Measurements from ENCODE around the gene STRA6.

The STRA6 gene

DNA sequence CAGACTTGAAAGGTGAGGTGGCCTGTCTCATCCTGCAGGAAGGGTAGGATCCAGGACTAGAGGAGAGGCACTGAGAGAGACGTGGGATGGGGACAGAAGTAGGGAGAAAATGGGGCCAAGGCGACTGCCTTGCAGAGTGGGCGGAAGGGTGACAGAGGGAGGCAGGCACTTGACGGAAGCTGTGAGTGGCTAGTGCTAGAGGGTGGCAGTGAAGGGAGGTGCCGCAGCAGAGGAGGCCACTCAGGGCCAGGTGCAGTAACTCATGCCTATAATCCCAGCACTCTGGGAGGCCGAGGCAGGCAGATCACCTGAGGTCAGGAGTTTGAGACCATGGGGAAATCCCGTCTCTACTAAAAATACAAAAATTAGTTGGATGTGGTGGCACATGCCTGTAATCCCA lies 40.8 kb upstream of the STRA6 start:
- H3K4me3 ChIP-seq (ENCODE audit: low read depth, low read length), result no peak overlapping the region
- TF ChIP-seq, protein P1, sequence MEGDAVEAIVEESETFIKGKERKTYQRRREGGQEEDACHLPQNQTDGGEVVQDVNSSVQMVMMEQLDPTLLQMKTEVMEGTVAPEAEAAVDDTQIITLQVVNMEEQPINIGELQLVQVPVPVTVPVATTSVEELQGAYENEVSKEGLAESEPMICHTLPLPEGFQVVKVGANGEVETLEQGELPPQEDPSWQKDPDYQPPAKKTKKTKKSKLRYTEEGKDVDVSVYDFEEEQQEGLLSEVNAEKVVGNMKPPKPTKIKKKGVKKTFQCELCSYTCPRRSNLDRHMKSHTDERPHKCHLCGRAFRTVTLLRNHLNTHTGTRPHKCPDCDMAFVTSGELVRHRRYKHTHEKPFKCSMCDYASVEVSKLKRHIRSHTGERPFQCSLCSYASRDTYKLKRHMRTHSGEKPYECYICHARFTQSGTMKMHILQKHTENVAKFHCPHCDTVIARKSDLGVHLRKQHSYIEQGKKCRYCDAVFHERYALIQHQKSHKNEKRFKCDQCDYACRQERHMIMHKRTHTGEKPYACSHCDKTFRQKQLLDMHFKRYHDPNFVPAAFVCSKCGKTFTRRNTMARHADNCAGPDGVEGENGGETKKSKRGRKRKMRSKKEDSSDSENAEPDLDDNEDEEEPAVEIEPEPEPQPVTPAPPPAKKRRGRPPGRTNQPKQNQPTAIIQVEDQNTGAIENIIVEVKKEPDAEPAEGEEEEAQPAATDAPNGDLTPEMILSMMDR (IDR thresholded peaks at IDR 0.05; ENCODE audit: low read depth, low read length), result no peak

DNA sequence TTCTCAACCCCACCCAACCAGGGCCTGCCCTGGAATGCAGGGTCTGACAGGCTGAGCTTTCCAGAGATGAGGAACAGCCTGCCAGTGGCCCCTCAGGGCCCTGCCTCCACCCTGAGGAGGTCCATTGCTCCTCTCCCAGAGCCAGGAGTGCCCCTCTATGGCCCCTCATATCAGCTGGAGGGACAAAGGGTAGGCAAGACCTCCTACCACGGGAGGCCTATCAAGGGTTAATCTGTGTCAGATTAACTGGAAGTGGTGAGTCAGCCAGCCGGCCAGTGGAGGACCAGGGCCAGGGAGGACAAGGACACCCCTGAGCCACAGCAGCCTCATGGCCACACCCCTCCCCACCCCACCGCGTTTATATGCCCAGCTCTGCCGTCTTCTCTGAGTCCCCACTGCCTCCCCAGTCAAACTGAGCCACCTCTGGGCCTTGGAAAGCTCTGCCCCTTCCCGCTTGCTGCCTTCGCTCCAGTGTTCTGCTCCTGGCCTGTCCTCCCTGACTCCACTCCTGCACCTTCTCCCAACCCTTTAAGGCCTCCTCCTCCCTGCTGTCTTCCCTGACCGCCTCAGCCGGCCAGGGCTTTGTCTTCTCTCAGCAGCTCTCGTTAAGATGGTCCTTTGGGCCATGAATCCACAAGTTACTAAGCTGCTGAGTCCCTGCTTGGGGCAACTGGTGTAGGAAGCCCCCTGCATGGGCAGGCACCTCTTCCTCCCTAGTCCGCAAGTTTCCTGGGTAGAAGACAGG lies 40.0 kb upstream of the STRA6 start:
- no peak overlapping the region for H3K4me3 ChIP-seq (ENCODE audit: low read depth, low read length)
- TF ChIP-seq, protein P1 (IDR thresholded peaks at IDR 0.05; ENCODE audit: low read depth, low read length), result no peak

DNA sequence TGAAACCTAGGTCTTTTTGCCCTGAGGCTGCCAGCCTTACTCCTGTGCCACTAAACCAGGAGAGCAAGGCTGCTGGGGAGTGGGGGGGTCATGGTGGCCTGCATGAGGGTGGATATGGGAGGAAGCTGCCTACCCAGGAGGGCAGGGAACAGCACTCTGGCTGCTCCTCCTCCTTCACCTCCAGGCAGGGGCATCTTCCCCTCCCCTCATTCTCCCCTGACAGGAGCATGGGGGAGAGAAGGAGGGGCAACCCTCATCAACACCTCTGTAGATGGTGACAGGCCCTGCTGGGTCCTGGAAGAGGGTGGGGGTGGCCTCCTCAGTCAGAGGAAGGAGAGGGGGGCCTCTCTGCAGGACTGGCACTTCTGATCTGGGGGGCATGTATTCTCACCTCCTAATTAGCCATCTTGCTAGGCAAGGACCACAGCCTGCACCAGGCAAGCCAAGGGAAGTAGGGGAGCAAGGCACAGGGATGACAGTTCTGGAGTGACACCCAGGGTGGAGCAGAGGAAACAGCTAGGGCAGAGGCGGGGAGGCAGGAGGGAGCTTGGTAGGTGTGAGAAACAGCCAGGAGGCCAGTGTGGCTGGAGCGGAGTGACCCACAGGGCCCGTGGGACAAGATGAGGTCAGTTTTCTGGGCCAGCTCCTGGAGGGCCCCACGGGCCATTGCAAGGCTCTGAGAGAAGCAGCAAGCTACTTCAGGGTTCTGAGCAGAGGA lies 38.5 kb upstream of the STRA6 start:
- H3K4me3 ChIP-seq (ENCODE audit: low read depth, low read length), result no peak overlapping the region

DNA sequence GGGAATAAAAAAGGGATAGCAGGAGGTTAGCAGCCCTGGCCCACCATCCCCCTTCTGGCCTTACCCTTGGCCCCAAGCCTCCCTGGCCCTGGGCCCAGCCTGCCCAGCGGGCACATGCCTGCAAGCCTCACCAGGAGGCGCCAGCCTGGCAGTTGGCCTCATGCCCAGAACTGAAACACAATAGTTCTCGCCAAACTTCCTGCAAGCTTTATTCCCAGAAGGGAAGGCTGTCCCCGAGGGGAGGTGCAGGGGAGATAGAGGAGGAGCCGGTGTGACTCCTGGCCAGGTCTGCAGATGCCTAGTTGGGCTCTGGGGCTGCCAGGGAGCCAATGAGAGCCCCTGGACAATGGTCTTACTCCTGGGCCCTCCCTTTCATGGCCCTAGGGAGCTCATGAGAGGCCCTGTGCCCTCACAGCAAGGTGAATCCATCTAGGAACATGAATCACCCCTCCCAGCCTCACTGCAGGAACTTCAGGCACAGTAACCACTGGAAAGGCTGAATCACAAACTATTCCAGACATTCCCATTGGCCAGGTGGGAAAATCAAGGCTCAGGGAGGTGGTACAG lies 37.5 kb upstream of the STRA6 start:
- no peak overlapping the region for H3K4me3 ChIP-seq (ENCODE audit: low read depth, low read length)
- TF ChIP-seq, protein P1 (IDR thresholded peaks at IDR 0.05; ENCODE audit: low read depth, low read length), result no peak

More for the DNA sequence above, 38.5 kb upstream of the STRA6 start:
- TF ChIP-seq, protein P1 (IDR thresholded peaks at IDR 0.05; ENCODE audit: low read depth, low read length), result no peak

DNA sequence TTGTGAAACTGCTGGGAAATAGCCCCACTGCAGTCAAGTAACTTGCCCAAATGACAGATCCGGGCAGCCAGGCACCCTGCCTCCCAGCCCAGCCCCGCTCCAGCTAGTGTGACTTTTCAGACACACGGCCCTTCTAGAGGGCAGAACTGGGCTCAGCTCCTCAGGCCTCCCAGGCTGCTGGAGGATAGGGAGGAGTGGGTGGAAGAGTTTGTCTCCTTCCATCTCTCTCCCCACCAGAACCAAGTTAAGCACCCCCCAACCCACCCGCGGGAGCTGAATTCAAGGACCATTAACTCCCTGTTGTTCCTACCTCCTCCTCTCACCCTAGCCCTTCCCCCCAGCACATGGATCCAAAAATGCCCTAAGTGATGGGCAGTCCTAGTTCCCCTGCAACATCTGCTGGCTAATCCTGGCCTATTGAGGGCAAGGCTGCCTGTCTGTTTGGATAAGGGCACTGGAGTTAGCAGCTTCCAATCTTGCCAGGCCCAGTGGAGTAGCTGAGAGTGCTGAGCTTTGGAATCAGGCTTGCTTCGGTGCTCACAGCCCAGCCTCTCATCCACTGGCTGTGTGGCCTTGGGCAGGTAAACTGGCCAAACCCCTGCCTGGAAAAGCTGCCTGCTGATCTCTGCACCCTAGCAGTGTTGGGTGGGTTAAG lies 36.6 kb upstream of the STRA6 start:
- H3K4me3 ChIP-seq (ENCODE audit: low read depth, low read length), result no peak overlapping the region
- TF ChIP-seq, protein P1 (IDR thresholded peaks at IDR 0.05; ENCODE audit: low read depth, low read length), result no peak

DNA sequence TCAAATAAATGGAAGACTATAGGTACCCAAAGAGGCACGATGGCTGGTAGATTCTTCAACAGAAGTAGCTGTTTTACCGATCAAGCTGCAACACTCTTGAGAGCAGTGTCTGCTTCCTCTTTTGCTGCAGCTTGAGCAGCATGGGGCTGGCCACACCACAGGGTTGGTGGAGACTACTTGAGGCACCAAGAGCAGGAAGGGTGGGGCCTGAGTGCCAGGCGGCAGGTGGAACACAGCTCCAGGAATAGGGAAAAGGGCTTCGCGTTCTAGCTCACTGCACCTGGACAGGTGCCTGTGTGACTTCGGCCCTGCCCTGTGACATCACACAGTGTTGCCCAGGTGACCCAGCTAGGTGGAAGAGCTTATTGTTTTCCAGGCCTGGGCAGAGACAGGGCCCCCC lies 33.4 kb upstream of the STRA6 start, which contains the start of gene CCDC33:
Gene CCDC33, plus strand, starts transcription at position 365 of the 400 bp plus-strand sequence. CDS start 394 bp downstream, outside the sequence.
- no peak within 1 kb of the TSS for H3K4me3 ChIP-seq (ENCODE audit: low read depth, low read length)

More for the DNA sequence above, 33.4 kb upstream of the STRA6 start, which contains the start of gene CCDC33:
- TF ChIP-seq, protein P1 (IDR thresholded peaks at IDR 0.05; ENCODE audit: low read depth, low read length), result no peak

Data from WI38 (cell line).